Sigmoid colon (tissue), 7 donors: ENCODE data around the gene C4orf33. TPM values are rescaled to one million over a fixed set of nuclear protein-coding genes. Genes with fewer than 3 reads are reported as not detected.

Source experiments
- DNase-seq: peaks from one replicate; pipeline ENCODE4 v3.0.0-alpha.2; 2019
- H3K27ac ChIP-seq, 4 donors: fragments of 200-600 bp; sonication (generic); one replicate each; pipeline ENCODE4 v1.5.1; 2016 to 2019; ENCODE audit warnings: mild to moderate bottlenecking in 1 of 4
- H3K27me3 ChIP-seq, 3 donors: fragments of 200-600 bp; sonication (generic); one replicate each; pipeline ENCODE4 v1.5.1; 2019; ENCODE audit warnings: mild to moderate bottlenecking in 1 of 3
- H3K36me3 ChIP-seq, 4 donors: fragments of 200-600 bp; sonication (generic); one replicate each; pipeline ENCODE4 v1.5.1; 2016 to 2019
- H3K4me1 ChIP-seq, 4 donors: fragments of 200-600 bp; sonication (generic); one replicate each; pipeline ENCODE4 v1.5.1; 2017 to 2019
- H3K4me3 ChIP-seq, 4 donors: fragments of 200-600 bp; sonication (generic); one replicate each; pipeline ENCODE4 v1.5.1; 2017 to 2019; ENCODE audit warnings: mild to moderate bottlenecking in 2 of 4, moderate library complexity in 1 of 4
- H3K9me3 ChIP-seq, 4 donors: fragments of 200-600 bp in 3 of 4; sonication (generic) in 3 of 4; one replicate each; pipeline versions ENCODE4 v1.5.1 to v1.6.1; 2013 to 2019
- CTCF ChIP-seq, 4 experiments: fragments of 450-650 bp in 3 of 4; fragments of 200-600 bp in 1 of 4; IDR thresholded peaks; one replicate each; pipeline ENCODE4 v1.5.1; 2016 to 2019; ENCODE audit warnings: antibody characterized with exemption in 4 of 4, mild to moderate bottlenecking in 3 of 4, moderate library complexity in 2 of 4
- EP300 ChIP-seq, 4 donors: sonication (generic); formaldehyde crosslinking; IDR thresholded peaks; one replicate each; pipeline ENCODE4 v1.6.1; 2017; ENCODE audit warnings: antibody characterized with exemption in 4 of 4
- POLR2A ChIP-seq, 2 donors: fragments of 450-650 bp; IDR thresholded peaks; one replicate each; pipeline ENCODE4 v1.6.1; 2016; ENCODE audit warnings: antibody characterized with exemption in 2 of 2, mild to moderate bottlenecking in 2 of 2, moderate library complexity in 2 of 2
- POLR2AphosphoS5 ChIP-seq, 4 donors: sonication (generic); formaldehyde crosslinking; IDR thresholded peaks; one replicate each; pipeline ENCODE4 v1.6.1; 2017; ENCODE audit warnings: antibody characterized with exemption in 4 of 4
- WGBS, 2 donors: extraction: QIAGEN DNeasy Blood & Tissue Kit; methylation state at CpG; one replicate each; pipeline ENCODE4 v1.1.7; 2013; 5-methylcytosine and 5-hydroxymethylcytosine counted together
- intact Hi-C: fragments of 100-400 bp; cut with DNase I; formaldehyde crosslinking; loops from one replicate; pipeline ENCODE4 v1.15.1; 2023
- polyA plus RNA-seq, 3 donors: library from polyadenylated mRNA; stranded (reverse); fragments of 200-250 nt; gene quantifications; one replicate each; pipeline ENCODE4 v1.2.3, GENCODE V29; 2013
- total RNA-seq, 4 donors: library from RNA; depleted of rRNA; stranded (reverse); fragments of >200 nt; gene quantifications; one replicate each; pipeline ENCODE4 v1.1.0, GENCODE V29; 2016
- donor health status: healthy with polysubstance abuse.
- donor health status: Bipolar disorder and iron deficiency.
- donor health status: healthy.

Gene C4orf33
- total and polyA plus RNA-seq, 7 donors, result 3.9 to 37.2 (median 10.7) TPM

- Histone ChIP-seq H3K27me3 (no peaks in the 10 kb centered on the region), H3K9me3 (no peaks in the 10 kb centered on the region), H3K4me3 (no peak overlapping the region), H3K4me1 (no peaks in the 10 kb centered on the region), H3K27ac (no peak overlapping the region), H3K36me3 (no peaks in the 10 kb centered on the region)
- intact Hi-C loops, result no loop called here
- no peak for DNase-seq
- 54 to 59% methylated on average over 1 of the region's 1 CpG for WGBS, 2 donors
- TF ChIP-seq POLR2AphosphoS5 (IDR thresholded peaks at IDR 0.05) (no peak), EP300 (IDR thresholded peaks at IDR 0.05) (no peak), CTCF (IDR thresholded peaks at IDR 0.05) (no peak), POLR2A (IDR thresholded peaks at IDR 0.05) (no peak)
Measured at GRCh38 chr4:129149906-129150305, 54.0 kb downstream of the C4orf33 start.

GRCh38 chr4:129152350-129152749 lies 56.4 kb downstream of the C4orf33 start:
- Histone ChIP-seq H3K27me3 (no peaks in the 10 kb centered on the region), H3K4me3 (no peak overlapping the region), H3K27ac (no peak overlapping the region), H3K36me3 (no peaks in the 10 kb centered on the region), H3K4me1 (no peaks in the 10 kb centered on the region), H3K9me3 (no peaks in the 10 kb centered on the region)
- intact Hi-C loops, result no loop called here
- DNase-seq, result no peak
- whole genome bisulfite sequencing, 2 donors, result 9 to 64% methylated on average over 2 of the region's 2 CpGs
- TF ChIP-seq POLR2AphosphoS5 (IDR thresholded peaks at IDR 0.05) (no peak), POLR2A (IDR thresholded peaks at IDR 0.05) (no peak), CTCF (IDR thresholded peaks at IDR 0.05) (no peak), EP300 (IDR thresholded peaks at IDR 0.05) (no peak)

DNA sequence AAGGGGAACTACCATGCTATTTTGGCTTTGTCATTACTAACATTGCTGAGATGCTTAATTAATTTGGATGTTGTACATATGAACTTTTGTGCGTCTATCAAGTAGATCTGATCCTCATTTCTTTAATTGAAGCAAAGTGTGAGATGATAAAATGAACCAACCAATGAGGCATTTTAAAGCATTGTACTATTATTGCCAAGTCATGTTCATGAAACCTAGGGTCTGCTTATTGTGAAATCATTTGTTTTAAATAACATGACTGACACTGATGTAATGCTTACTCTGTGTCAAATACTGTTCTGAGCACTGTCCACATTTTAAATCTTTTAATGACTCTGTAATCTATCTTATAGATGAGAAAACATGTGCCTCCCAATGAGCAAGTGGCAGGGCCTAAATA lies 57.7 kb downstream of the C4orf33 start:
- no peaks in the 10 kb centered on the region for H3K4me1 ChIP-seq
- no peaks in the 10 kb centered on the region for H3K9me3 ChIP-seq
- H3K27me3 ChIP-seq, result no peaks in the 10 kb centered on the region
- H3K36me3 ChIP-seq, result no peaks in the 10 kb centered on the region
- intact Hi-C loops, result no loop called here
- no peak overlapping the region for H3K4me3 ChIP-seq
- H3K27ac ChIP-seq, result no peak overlapping the region
- DNase-seq, result no peak
- TF ChIP-seq POLR2AphosphoS5 (IDR thresholded peaks at IDR 0.05), result no peak
- TF ChIP-seq CTCF (IDR thresholded peaks at IDR 0.05), result no peak
- no peak for TF ChIP-seq POLR2A (IDR thresholded peaks at IDR 0.05)
- no peak for TF ChIP-seq EP300 (IDR thresholded peaks at IDR 0.05)
- 42 to 47% methylated on average over 1 of the region's 1 CpG for WGBS, 2 donors

GRCh38 chr4:129162450-129162849 lies 66.5 kb downstream of the C4orf33 start:
- TF ChIP-seq EP300 (IDR thresholded peaks at IDR 0.05) (no peak), CTCF (IDR thresholded peaks at IDR 0.05) (no peak), POLR2A (IDR thresholded peaks at IDR 0.05) (no peak), POLR2AphosphoS5 (IDR thresholded peaks at IDR 0.05) (no peak)
- H3K4me1 ChIP-seq, result no peaks in the 10 kb centered on the region
- no peaks in the 10 kb centered on the region for H3K9me3 ChIP-seq
- DNase-seq, result no peak
- H3K27me3 ChIP-seq, result no peaks in the 10 kb centered on the region
- H3K4me3 ChIP-seq, result no peak overlapping the region
- H3K27ac ChIP-seq, result no peak overlapping the region
- H3K36me3 ChIP-seq, result no peaks in the 10 kb centered on the region
- intact Hi-C loops, result no loop called here

GRCh38 chr4:129163427-129163826 lies 67.5 kb downstream of the C4orf33 start:
- 70 to 78% methylated on average over 3 of the region's 3 CpGs for WGBS, 2 donors
- H3K36me3 ChIP-seq, result no peaks in the 10 kb centered on the region

More at GRCh38 chr4:129163427-129163826, 67.5 kb downstream of the C4orf33 start:
- DNase-seq, result no peak
- Histone ChIP-seq H3K4me1 (no peaks in the 10 kb centered on the region), H3K4me3 (no peak overlapping the region), H3K27me3 (no peaks in the 10 kb centered on the region), H3K27ac (no peak overlapping the region), H3K9me3 (no peaks in the 10 kb centered on the region)
- TF ChIP-seq CTCF (IDR thresholded peaks at IDR 0.05) (no peak), POLR2A (IDR thresholded peaks at IDR 0.05) (no peak), EP300 (IDR thresholded peaks at IDR 0.05) (no peak), POLR2AphosphoS5 (IDR thresholded peaks at IDR 0.05) (no peak)
- intact Hi-C loops, result no loop called here
